Vein endothelial cell (primary cell): ENCODE measurements around the gene CENPX. TPM values are rescaled to one million over a fixed set of nuclear protein-coding genes. Genes with fewer than 3 reads are reported as not detected.

Source experiments
- total RNA-seq: library from RNA; depleted of rRNA; stranded (reverse); fragments of >200 nt; gene quantifications from 2 replicates; pipeline ENCODE4 v1.2.3, GENCODE V29; 2012

CENPX gene
- 33.0 and 45.1 TPM in 2 replicates for total RNA-seq

DNA sequence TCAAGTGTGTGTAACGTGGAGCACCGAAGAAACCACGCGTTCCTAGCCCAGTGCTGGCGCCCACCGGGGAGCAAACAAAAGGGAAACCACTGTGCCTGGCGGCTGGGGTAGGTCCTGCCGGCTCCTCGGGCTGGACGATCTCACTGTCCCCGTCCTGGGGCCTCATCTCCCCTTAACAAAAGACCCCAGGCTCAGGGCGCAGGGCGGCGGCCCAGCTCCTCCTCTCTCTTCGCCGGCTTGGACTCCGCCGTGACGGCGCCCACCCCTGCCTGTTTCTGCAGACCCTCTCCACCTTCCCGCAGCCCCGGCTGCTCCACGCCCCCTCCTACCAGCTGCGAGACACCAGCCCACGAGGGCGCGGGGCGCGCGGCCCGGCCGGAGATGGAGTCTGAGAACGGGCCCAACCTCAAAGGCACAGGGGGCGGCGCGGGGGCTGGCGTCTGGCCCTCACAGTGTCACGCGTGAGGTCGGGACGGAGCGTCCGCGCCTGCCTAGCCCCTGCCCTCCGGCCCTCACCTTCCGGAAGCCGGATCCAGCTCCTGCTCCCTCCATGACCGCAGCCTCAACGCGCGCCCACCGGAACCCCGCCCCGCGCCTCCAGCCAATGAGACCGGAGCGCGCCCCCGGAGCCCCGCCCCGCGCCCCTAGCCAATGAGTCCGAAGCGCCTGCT is at the start of gene CENPX:
Gene CENPX (minus strand): TSS at position 569 of the 671 bp plus-strand sequence. CDS start 17 bp downstream, at position 552.

GRCh38 chr17:82065638-82066303 is 43.1 kb upstream of the CENPX start, which contains the start of gene DUS1L:
DUS1L (minus strand) TSS chr17:82065804; CDS start chr17:82065059, 745 bp downstream.

GRCh38 chr17:82051776-82052637 is 29.3 kb upstream of the CENPX start, which contains the start of the genes GPS1 and RFNG:
GPS1 (plus strand) TSS chr17:82051898; CDS start chr17:82051932, 34 bp downstream.
RFNG (minus strand) TSS chr17:82051811; CDS start chr17:82051766, 45 bp downstream.

GRCh38 chr17:82037092-82037888 is 14.6 kb upstream of the CENPX start, which contains the start of gene DCXR:
DCXR (minus strand) TSS chr17:82037697; CDS start chr17:82037682, 15 bp downstream.

GRCh38 chr17:82031303-82031884 is 8.7 kb upstream of the CENPX start, which contains the start of gene RAC3:
RAC3 (plus strand) TSS chr17:82031678; CDS start chr17:82031762, 84 bp downstream.

GRCh38 chr17:82022981-82023446 is 336 bp upstream of the CENPX start, which contains the start of gene LRRC45:
LRRC45 (plus strand) TSS chr17:82023305; CDS start chr17:82023644, 339 bp downstream.

DNA sequence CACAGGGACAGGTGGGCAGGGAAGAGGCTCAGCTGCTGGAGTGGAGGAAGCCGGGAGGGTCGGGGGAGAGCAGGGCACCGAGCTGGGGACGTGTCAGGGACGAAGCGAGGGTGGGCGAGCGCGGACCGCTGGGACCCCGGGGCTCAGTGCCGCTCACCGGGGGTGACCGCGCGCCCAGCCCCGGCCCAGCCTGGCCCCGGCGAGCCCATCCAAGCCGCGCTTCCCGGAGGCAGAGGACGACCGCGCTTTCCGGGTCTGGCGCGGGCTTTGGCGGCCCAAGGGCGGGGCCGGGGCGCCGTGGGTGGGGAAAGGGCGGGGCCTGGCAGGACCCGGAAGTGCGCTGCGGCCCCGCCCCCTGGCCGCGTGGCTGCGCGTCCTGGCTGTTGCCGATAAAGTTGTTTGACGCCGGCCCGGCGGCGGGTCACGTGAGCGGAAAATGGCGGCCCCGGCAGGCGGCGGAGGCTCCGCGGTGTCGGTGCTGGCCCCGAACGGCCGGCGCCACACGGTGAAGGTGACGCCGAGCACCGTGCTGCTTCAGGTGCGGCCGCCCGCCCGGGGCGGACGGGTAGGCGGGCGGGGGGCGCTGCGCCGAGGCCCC is 45.4 kb downstream of the CENPX start, which contains the start of gene ASPSCR1:
Gene ASPSCR1 (plus strand): TSS at position 419 of the 598 bp plus-strand sequence. CDS start 18 bp downstream, at position 437.

Other genes starting within 250 kb of the CENPX start
- gene GCGR, start 218.7 kb downstream of the CENPX start, total RNA-seq: not detected in 2 replicates
- gene MCRIP1, start 189.6 kb downstream of the CENPX start, total RNA-seq: 91.2 and 156 TPM in 2 replicates
- gene PPP1R27, start 187.8 kb downstream of the CENPX start, total RNA-seq: not detected in 2 replicates
- 991 and 1,042 TPM in 2 replicates for gene P4HB, start 162.3 kb downstream of the CENPX start, total RNA-seq
- 215 and 257 TPM in 2 replicates for gene ARHGDIA, start 151.5 kb downstream of the CENPX start, total RNA-seq
- gene ALYREF, start 131.3 kb downstream of the CENPX start, total RNA-seq: 155 and 174 TPM in 2 replicates
- 106 and 139 TPM in 2 replicates for gene ANAPC11, start 131.2 kb downstream of the CENPX start, total RNA-seq
- 0.65 TPM in 1 of 2 replicates, not detected in the other for gene NPB, start 120.6 kb downstream of the CENPX start, total RNA-seq
- 26.5 and 45.9 TPM in 2 replicates for gene PCYT2, start 111.5 kb downstream of the CENPX start, total RNA-seq
- gene SIRT7, start 104.7 kb downstream of the CENPX start, total RNA-seq: 16.0 and 18.0 TPM in 2 replicates
- 21.9 and 24.7 TPM in 2 replicates for gene MAFG, start 95.1 kb downstream of the CENPX start, total RNA-seq
- gene PYCR1, start 85.6 kb downstream of the CENPX start, total RNA-seq: 90.8 and 128 TPM in 2 replicates
- gene MYADML2, start 75.6 kb downstream of the CENPX start, total RNA-seq: not detected in 2 replicates
- under 0.01 and 0.76 TPM in 2 replicates for gene NOTUM, start 61.7 kb downstream of the CENPX start, total RNA-seq
- 21.7 and 31.4 TPM in 2 replicates for gene ASPSCR1, start 45.2 kb downstream of the CENPX start, total RNA-seq
- 13.9 and 17.3 TPM in 2 replicates for gene LRRC45, start 427 bp upstream of the CENPX start, total RNA-seq
- gene RAC3, start 8.8 kb upstream of the CENPX start, total RNA-seq: 17.0 and 36.3 TPM in 2 replicates
- 40.1 and 43.4 TPM in 2 replicates for gene DCXR, start 14.8 kb upstream of the CENPX start, total RNA-seq
- gene RFNG, start 28.9 kb upstream of the CENPX start, total RNA-seq: 22.4 and 45.7 TPM in 2 replicates
- gene GPS1, start 29.0 kb upstream of the CENPX start, total RNA-seq: 116 and 131 TPM in 2 replicates
- 63.3 and 68.3 TPM in 2 replicates for gene DUS1L, start 42.9 kb upstream of the CENPX start, total RNA-seq
- gene FASN, start 75.4 kb upstream of the CENPX start, total RNA-seq: 92.1 and 158 TPM in 2 replicates
- 12.1 and 14.3 TPM in 2 replicates for gene CCDC57, start 190.0 kb upstream of the CENPX start, total RNA-seq
- gene SLC16A3, start 206.2 kb upstream of the CENPX start, total RNA-seq: 121 and 194 TPM in 2 replicates